Measurements from ENCODE around the gene TMEM131L. TPM values are rescaled to one million over a fixed set of nuclear protein-coding genes. Genes with fewer than 3 reads are reported as not detected.
A peak's percentile ranks its signal among the peaks of the same experiment; 100 is the strongest.
"Not testable (repeated sequence)": the region's sequence is repeated elsewhere in the genome, so short reads cannot be mapped to it uniquely, and the experiment has no call there.

The TMEM131L gene
- total RNA-seq, 1 donor from 2014 or later, result 18.9 TPM

DNA sequence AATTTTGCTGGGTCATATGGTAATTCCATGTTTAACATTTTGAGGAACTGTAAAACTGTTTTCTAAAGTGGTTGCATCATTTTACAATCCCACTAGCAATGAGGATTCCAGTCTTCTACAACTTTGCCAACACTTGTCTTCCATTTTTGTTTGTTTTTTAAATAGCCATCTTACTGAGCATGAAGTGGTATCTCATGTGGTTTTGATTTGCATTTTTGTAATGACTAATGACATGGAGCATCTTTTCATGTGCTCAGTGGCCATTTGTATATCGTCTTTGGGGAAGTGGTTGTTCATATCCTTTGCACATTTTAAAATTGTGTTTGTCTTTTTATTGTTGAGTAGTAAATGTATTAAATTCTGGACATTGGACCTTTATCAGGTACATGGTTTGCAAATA lies 94.7 kb downstream of the TMEM131L start:
- Mint-ChIP-seq H3K27ac (no peak overlapping the region), H3K4me1 (ENCODE audit: low read depth) (peaks cover 7% of the 10 kb centered on the region), H3K36me3 (ENCODE audit: insufficient read depth) (peaks cover 28% of the 10 kb centered on the region), H3K9me3 (ENCODE audit: low read depth) (peaks cover 11% of the 10 kb centered on the region), H3K27me3 (no peaks in the 10 kb centered on the region), H3K4me3 (ENCODE audit: low read depth) (no peak overlapping the region)
- DNase-seq (ENCODE audit: low spot score, unreplicated experiment), result no peak
- TF ChIP-seq, protein P1, sequence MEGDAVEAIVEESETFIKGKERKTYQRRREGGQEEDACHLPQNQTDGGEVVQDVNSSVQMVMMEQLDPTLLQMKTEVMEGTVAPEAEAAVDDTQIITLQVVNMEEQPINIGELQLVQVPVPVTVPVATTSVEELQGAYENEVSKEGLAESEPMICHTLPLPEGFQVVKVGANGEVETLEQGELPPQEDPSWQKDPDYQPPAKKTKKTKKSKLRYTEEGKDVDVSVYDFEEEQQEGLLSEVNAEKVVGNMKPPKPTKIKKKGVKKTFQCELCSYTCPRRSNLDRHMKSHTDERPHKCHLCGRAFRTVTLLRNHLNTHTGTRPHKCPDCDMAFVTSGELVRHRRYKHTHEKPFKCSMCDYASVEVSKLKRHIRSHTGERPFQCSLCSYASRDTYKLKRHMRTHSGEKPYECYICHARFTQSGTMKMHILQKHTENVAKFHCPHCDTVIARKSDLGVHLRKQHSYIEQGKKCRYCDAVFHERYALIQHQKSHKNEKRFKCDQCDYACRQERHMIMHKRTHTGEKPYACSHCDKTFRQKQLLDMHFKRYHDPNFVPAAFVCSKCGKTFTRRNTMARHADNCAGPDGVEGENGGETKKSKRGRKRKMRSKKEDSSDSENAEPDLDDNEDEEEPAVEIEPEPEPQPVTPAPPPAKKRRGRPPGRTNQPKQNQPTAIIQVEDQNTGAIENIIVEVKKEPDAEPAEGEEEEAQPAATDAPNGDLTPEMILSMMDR (IDR thresholded peaks at IDR 0.05; ENCODE audit: unreplicated experiment), result no peak

DNA sequence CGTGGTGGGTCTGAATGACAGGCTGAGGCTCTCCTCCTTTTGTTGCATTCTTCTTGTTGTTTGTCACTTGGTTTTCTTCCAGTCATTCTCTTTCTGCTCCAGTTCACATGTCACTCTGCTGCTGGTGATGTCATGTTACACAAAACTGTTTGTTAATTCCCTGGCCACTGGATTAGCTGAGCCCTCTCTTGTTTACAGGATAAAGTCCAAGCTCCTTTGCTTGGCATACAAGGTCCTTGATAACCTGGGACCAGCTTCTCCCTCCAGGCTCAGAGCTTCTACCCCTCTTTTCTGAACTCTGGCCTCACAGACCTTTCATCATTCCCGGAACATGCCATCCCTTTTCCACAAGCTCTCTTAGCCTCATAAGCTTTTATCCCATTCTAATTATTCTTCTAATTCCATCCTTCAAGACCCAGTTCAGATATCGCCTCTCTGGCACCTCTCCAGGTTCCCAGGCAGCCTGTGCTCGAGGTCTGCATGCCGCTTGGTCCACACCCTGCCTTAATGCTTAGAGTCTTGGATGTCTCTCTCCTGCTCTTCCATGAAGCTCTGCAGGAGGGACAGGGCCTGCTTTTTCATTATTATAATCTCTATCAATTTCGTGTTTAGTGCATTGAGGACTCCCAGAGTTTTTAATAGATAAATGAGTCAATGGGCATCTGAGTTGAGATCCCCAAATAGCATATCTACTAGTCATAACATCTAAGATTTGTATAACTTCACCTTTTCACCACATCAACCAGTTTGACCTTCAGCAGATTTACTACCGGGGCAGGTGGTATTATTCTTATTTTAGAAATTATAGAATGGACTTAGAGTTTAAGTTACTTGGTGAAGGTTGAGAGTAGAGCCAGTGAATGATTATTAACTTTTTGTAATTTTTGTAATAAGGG lies 98.7 kb downstream of the TMEM131L start:
- TF ChIP-seq, protein P1 (IDR thresholded peaks at IDR 0.05; ENCODE audit: unreplicated experiment), result no peak
- H3K36me3 Mint-ChIP-seq (ENCODE audit: insufficient read depth), result peaks cover 26% of the 10 kb centered on the region
- peaks cover 22% of the 10 kb centered on the region for H3K4me1 Mint-ChIP-seq (ENCODE audit: low read depth)
- no peak for DNase-seq (ENCODE audit: low spot score, unreplicated experiment)
- H3K27ac Mint-ChIP-seq, result peak overlapping the region; percentile 3
- peaks cover 11% of the 10 kb centered on the region for H3K9me3 Mint-ChIP-seq (ENCODE audit: low read depth)
- no peaks in the 10 kb centered on the region for H3K27me3 Mint-ChIP-seq
- H3K4me3 Mint-ChIP-seq (ENCODE audit: low read depth), result no peak overlapping the region

DNA sequence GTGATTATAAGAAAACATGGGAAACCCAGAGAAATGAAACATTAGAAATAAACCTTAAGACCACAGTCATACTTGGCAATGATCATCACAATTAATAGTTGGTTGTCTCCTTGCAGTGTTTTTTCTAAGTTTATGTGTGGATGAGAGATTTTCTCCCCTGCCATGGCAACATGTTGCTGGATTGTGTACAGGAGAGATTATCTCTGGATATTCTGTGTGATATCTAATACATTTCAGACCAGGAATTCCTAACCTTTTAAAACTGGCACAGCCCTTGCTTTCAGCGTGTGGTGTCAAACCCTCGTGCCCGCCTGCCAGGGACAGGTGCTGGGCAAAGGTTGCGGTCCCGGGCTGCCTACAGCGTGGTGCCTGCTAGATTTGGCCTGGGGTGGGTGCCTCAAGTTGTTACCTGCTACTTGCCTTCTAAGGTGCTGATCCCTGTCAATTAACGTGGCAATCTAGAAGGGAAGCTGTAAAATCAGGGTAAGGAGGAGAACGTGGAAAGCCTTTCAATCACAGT lies 100.5 kb downstream of the TMEM131L start:
- Mint-ChIP-seq H3K36me3 (ENCODE audit: insufficient read depth) (peaks cover 10% of the 10 kb centered on the region), H3K4me3 (ENCODE audit: low read depth) (no peak overlapping the region), H3K27ac (no peak overlapping the region), H3K9me3 (ENCODE audit: low read depth) (peaks cover under 1% of the 10 kb centered on the region), H3K4me1 (ENCODE audit: low read depth) (peaks cover 22% of the 10 kb centered on the region), H3K27me3 (no peaks in the 10 kb centered on the region)
- TF ChIP-seq, protein P1 (IDR thresholded peaks at IDR 0.05; ENCODE audit: unreplicated experiment), result no peak
- DNase-seq (ENCODE audit: low spot score, unreplicated experiment), result no peak

DNA sequence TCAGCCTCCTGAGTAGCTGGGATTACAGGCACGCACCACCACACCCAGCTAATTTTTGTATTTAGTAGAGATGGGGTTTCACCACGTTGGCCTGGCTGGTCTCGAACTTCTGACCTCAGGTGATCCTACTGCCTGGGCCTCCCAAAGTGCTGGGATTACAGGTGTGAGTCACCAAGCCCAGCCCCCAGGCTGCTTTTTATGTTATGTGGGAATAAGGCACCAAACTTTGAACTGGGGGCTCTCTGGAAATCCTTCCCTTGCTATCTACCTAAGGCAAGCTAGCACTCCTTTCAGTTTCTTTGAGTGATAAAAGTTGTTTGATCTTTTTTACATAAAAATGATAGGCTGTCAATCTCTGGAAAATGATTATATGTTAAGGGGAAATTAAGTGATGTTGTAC lies 101.5 kb downstream of the TMEM131L start:
- H3K27ac Mint-ChIP-seq; H3K36me3 Mint-ChIP-seq (ENCODE audit: insufficient read depth); DNase-seq (ENCODE audit: low spot score, unreplicated experiment); H3K4me3 Mint-ChIP-seq (ENCODE audit: low read depth); H3K9me3 Mint-ChIP-seq (ENCODE audit: low read depth); H3K27me3 Mint-ChIP-seq: not testable (repeated sequence)
- H3K4me1 Mint-ChIP-seq (ENCODE audit: low read depth), result peaks cover 22% of the 10 kb centered on the region

DNA sequence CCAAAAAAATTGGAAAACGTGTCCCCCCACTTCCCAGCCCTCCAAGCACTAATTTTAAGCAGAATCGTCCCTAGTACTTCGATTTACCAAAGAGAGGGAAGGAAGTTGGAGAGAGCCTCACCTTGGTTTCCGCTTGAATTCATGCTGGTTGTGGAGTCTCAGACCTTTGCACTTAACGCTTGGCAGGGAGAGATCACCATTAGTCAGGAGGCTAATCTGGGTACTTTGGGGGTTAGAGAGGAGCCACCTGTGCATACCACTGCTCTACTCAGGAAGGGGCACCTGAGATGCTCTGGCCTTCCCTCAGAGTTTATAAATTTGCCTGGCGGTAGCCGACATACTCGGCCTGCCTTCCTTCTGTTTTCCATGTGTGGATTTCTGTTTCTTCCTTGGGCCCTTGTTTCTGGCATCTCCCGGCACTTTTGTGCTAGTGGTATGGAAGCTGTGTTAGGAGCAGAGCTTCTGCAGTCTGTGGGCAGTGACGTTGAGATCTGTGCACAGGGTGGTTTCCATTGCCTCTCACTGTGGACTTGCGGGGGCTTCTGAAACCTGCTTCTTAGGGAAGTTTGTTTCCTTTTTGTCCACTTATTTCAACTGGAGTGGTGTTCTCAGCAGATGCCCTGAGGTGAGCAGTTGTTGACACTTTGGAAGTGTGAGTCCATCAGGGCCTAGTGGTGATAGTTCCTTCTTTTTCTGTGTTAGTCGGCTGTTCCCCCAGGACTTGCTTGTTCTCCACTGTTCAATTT lies 104.2 kb downstream of the TMEM131L start:
- Mint-ChIP-seq H3K9me3 (ENCODE audit: low read depth) (no peaks in the 10 kb centered on the region), H3K4me1 (ENCODE audit: low read depth) (peaks cover 14% of the 10 kb centered on the region), H3K27ac (no peak overlapping the region), H3K4me3 (ENCODE audit: low read depth) (no peak overlapping the region), H3K27me3 (no peaks in the 10 kb centered on the region), H3K36me3 (ENCODE audit: insufficient read depth) (peaks cover 2% of the 10 kb centered on the region)
- TF ChIP-seq, protein P1 (IDR thresholded peaks at IDR 0.05; ENCODE audit: unreplicated experiment), result no peak
- no peak for DNase-seq (ENCODE audit: low spot score, unreplicated experiment)

Measured in progenitor cell of endocrine pancreas (in vitro differentiated cells).